HepG2 (cell line): ENCODE results near the gene MSI2. TPM values are rescaled to one million over a fixed set of nuclear protein-coding genes. Genes with fewer than 3 reads are reported as not detected.

Source experiments
- ATAC-seq: fragments of 200-7000 bp; cut with Tn5 transposase; 3 replicates; pipeline ENCODE4 v1.9.1; 2020; ENCODE audit warnings: mild to moderate bottlenecking, moderate library complexity
- BruUV-seq: library from RNA; stranded (reverse); fragments of 400-500 nt; replicated peaks from 2 replicates; lab custom pipeline; 2021; lab: Mats Ljungman, UMichigan
- CTCF ChIA-PET: fragments of 300-600 bp; formaldehyde crosslinking; extraction: SDS; loops from one replicate; lab custom pipeline; 2021; ENCODE audit warnings: low total read pairs, inconsistent platforms, low intra/inter-chr PET ratio; lab: Yijun Ruan, JAX
- POLR2A ChIA-PET: fragments of 350-600 bp; sonication (Branson Sonifier 250); formaldehyde crosslinking; loops from one replicate; lab custom pipeline; 2020; ENCODE audit warnings: antibody characterized with exemption, inconsistent platforms; lab: Yijun Ruan, JAX
- DNase-seq: peaks from one replicate; pipeline ENCODE4 v3.0.0-alpha.2; 2015; ENCODE audit warnings: low spot score
- FAIRE-seq: peaks from 3 replicates; lab custom pipeline; 2011; peaks lifted over from hg19 to GRCh38; lab: Jason Lieb, UNC
- H2AFZ ChIP-seq: one replicate; pipeline ENCODE4 v1.6.1; 2011; ENCODE audit warnings: low read length, inconsistent platforms
- H3K27ac ChIP-seq: fragments of 300-600 bp; 3 replicates; pipeline ENCODE4 v1.8.0; 2011; ENCODE audit warnings: mixed run types, mild to moderate bottlenecking, mixed read lengths, low read length, inconsistent platforms; ENCODE audit not compliant: insufficient read depth; ENCODE audit errors: extremely low read length
- H3K27me3 ChIP-seq, 2 experiments: fragments of 200-600 bp in 1 of 2; 2 replicates in 1 of 2; 3 replicates in 1 of 2; pipeline versions ENCODE4 v1.6.0 to v1.8.0; 2011; ENCODE audit warnings: low read length in 2 of 2, mild to moderate bottlenecking in 2 of 2, moderate library complexity in 2 of 2, inconsistent platforms in 1 of 2; ENCODE audit not compliant: insufficient read depth in 2 of 2, control insufficient read depth in 1 of 2
- H3K36me3 ChIP-seq, 2 experiments: fragments of 200-600 bp in 1 of 2; replicated peaks in 1 of 2; 2 replicates in 1 of 2; 3 replicates in 1 of 2; pipeline versions ENCODE4 v1.5.1 to v1.8.0; 2011; ENCODE audit warnings: low read length in 2 of 2, inconsistent platforms in 1 of 2; ENCODE audit not compliant: insufficient read depth in 2 of 2, control insufficient read depth in 1 of 2
- H3K4me1 ChIP-seq: 2 replicates; pipeline ENCODE4 v1.5.1; 2012; ENCODE audit warnings: low read length, inconsistent platforms; ENCODE audit not compliant: insufficient read depth
- H3K4me2 ChIP-seq: 2 replicates; pipeline ENCODE4 v1.6.0; 2011; ENCODE audit warnings: low read depth, low read length, inconsistent platforms
- H3K4me3 ChIP-seq, 3 experiments: fragments of 200-600 bp in 1 of 3; sonication (generic), shearing (Covaris generic) in 1 of 3; replicated peaks in 1 of 3; 2 replicates each; pipeline ENCODE4 v1.5.1; 2011 to 2016; ENCODE audit warnings: low read length in 3 of 3, inconsistent platforms in 2 of 3, low read depth in 2 of 3, mild to moderate bottlenecking in 2 of 3, control low read depth in 1 of 3, mixed read lengths in 1 of 3; ENCODE audit not compliant: insufficient read depth in 1 of 3
- H3K79me2 ChIP-seq: one replicate; pipeline ENCODE4 v1.6.1; 2011; ENCODE audit warnings: low read length, inconsistent platforms; ENCODE audit not compliant: insufficient read depth
- H3K9ac ChIP-seq: 2 replicates; pipeline ENCODE4 v1.6.0; 2011; ENCODE audit warnings: mild to moderate bottlenecking, low read depth, low read length, inconsistent platforms; ENCODE audit not compliant: insufficient read depth
- H3K9me3 ChIP-seq: 2 replicates; pipeline ENCODE4 v1.5.1; 2012; ENCODE audit warnings: mild to moderate bottlenecking, low read length
- H4K20me1 ChIP-seq: 2 replicates; pipeline ENCODE4 v1.6.0; 2011; ENCODE audit warnings: inconsistent platforms, mild to moderate bottlenecking, low read length, moderate library complexity; ENCODE audit not compliant: insufficient read depth
- RBM22 ChIP-seq: fragments of 200-400 bp; formaldehyde crosslinking; optimal IDR thresholded peaks from 2 replicates; pipeline ENCODE3; 2017; ENCODE audit warnings: mild to moderate bottlenecking, low read length, moderate library complexity
- YEATS4 ChIP-seq: sonication (generic); formaldehyde crosslinking; IDR thresholded peaks from 2 replicates; pipeline ENCODE4 v1.4.0; 2020; ENCODE audit warnings: missing genetic modification reagents, borderline replicate concordance
- WGBS: methylation state at CpG from one replicate; pipeline ENCODE4 v1.1.6; 2017; ENCODE audit warnings: low lambda C conversion rate; 5-methylcytosine and 5-hydroxymethylcytosine counted together
- in situ Hi-C: cut with HindIII; loops from 2 replicates; pipeline ENCODE4 v1.10.0; 2017; ENCODE audit warnings: low pct_unique_long_range_greater_than_20kb; ENCODE audit not compliant: extremely low pct_ligation_motif_present
- intact Hi-C: fragments of 100-400 bp; cut with micrococcal nuclease; formaldehyde crosslinking; loops from one replicate; pipeline ENCODE4 v1.10.0; 2022; ENCODE audit not compliant: unreplicated experiment
- polyA plus RNA-seq, 8 experiments: library from polyadenylated mRNA; depleted of rRNA in 3 of 8; stranded (reverse) in 7 of 8; unstranded in 1 of 8; fragments of >200 nt; fragmentation: Illumina TruSeq in 4 of 8; extraction: Trizol in 4 of 8; gene quantifications; 2 replicates each; pipeline versions ENCODE4 v1.2.1 to v1.2.3, GENCODE V29; 2011 to 2016; ENCODE audit warnings: low read depth in 4 of 8, missing spikeins in 1 of 8, mixed read lengths in 1 of 8; ENCODE audit not compliant: insufficient read depth in 1 of 8
- total RNA-seq, 5 experiments: library from RNA; depleted of rRNA; stranded (reverse); fragments of >200 nt; fragmentation: Illumina TruSeq; extraction: Trizol; gene quantifications; 2 replicates each; pipeline ENCODE4 v1.2.3, GENCODE V29; 2016; ENCODE audit warnings: low read depth in 1 of 5
- TF ChIP-seq, protein P1 (sequence below): sonication (generic); formaldehyde crosslinking; IDR thresholded peaks from 2 replicates; pipeline ENCODE4 v1.4.0; 2020; ENCODE audit warnings: low read depth, missing genetic modification reagents

The MSI2 gene
- total and polyA plus RNA-seq, 2 of the 13 experiments (the other 11 are each of a cell fraction or from before 2014, with no cell fraction given) = 77.5 to 78.4 TPM

DNA sequence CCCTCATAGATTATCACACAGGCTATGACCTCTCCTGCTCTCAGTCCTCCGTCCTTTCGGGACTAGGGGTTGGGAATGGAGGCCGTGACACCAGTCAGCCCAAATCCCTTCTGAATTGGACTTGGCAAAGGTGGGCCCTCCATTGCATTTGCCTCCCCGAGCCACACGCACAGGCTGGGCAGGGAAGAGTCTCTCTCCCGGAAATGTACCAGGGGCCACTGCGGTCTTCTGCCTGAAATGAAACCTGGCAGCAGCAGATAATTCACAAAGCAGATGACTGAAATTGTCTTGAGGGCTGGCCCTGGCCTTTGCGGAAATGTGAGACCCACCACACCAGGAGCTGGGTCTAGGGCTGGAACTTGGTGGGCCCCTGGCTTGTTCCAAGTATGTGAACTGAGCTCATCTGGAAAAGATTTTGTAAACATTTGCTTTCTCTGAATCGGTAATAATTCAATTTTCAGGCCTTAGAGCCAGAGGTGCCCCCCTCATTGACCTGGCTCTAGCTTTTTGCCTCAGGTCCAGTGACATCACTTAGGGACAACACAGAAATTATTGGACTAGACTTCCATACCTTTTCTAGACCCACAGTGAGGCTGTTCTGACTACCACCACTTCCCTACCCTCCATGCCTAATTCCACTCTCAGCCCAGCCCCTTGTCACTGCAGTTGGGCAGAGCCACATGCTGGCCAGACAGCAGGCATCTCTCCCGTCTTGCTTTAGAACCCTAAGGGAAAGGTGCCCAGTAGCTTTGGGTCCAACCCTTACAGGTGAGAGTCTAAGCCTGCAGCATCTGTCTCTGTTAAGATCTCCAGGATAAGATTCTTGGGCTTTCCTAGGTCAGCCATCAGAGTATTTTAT, 413.6 kb downstream of the MSI2 start (continued):
- no peak for TF ChIP-seq YEATS4 (CRISPR knock-in tag)
- TF ChIP-seq, all 625 proteins: peak for 0

- Histone ChIP-seq H3K27me3 (no peaks in the 10 kb centered on the region), H3K79me2 (no peaks in the 10 kb centered on the region), H2AFZ (no peak overlapping the region), H3K4me1 (no peaks in the 10 kb centered on the region), H3K9me3 (no peaks in the 10 kb centered on the region), H3K27ac (no peak overlapping the region), H3K9ac (no peak overlapping the region), H3K4me2 (no peak overlapping the region), H4K20me1 (no peaks in the 10 kb centered on the region), H3K36me3 (peaks cover 27 to 55% of the 10 kb centered on the region in 2 experiments), H3K4me3 (no peak overlapping the region)
- no TSS peak for BruUV-seq
- DNase-seq (no peak), FAIRE-seq (no peak), ATAC-seq (no peak)
- 85% methylated on average over 8 of the region's 8 CpGs for WGBS
- intact Hi-C loops = loop anchor here (1.0 to 10.0 kb wide), 4 partner anchors 74 to 428 kb away; partner anchors contain the start of gene CCDC182
- POLR2A ChIA-PET = interaction anchor here (0.9 to 1.2 kb wide), 3 partner anchors 27 to 428 kb away, joined by 3 to 5 read pairs (median 3); no protein-coding TSS in a partner anchor
- peak; percentile 55 for TF ChIP-seq RBM22
- TF ChIP-seq, protein P1, sequence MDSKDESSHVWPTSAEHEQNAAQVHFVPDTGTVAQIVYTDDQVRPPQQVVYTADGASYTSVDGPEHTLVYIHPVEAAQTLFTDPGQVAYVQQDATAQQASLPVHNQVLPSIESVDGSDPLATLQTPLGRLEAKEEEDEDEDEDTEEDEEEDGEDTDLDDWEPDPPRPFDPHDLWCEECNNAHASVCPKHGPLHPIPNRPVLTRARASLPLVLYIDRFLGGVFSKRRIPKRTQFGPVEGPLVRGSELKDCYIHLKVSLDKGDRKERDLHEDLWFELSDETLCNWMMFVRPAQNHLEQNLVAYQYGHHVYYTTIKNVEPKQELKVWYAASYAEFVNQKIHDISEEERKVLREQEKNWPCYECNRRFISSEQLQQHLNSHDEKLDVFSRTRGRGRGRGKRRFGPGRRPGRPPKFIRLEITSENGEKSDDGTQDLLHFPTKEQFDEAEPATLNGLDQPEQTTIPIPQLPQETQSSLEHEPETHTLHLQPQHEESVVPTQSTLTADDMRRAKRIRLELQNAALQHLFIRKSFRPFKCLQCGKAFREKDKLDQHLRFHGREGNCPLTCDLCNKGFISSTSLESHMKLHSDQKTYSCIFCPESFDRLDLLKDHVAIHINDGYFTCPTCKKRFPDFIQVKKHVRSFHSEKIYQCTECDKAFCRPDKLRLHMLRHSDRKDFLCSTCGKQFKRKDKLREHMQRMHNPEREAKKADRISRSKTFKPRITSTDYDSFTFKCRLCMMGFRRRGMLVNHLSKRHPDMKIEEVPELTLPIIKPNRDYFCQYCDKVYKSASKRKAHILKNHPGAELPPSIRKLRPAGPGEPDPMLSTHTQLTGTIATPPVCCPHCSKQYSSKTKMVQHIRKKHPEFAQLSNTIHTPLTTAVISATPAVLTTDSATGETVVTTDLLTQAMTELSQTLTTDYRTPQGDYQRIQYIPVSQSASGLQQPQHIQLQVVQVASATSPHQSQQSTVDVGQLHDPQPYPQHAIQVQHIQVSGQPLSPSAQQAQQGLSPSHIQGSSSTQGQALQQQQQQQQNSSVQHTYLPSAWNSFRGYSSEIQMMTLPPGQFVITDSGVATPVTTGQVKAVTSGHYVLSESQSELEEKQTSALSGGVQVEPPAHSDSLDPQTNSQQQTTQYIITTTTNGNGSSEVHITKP = no peak
- CTCF ChIA-PET = interaction anchor here (1.0 to 2.5 kb wide), 5 partner anchors 69 to 540 kb away, joined by 3 to 17 read pairs (median 8); no protein-coding TSS in a partner anchor
- in situ Hi-C loops = no loop called here
Observed at GRCh38 chr17:57670769-57671569, 414.6 kb downstream of the MSI2 start.
